GM12872 (cell line): Measurements from ENCODE around the gene CRP.

ENCODE experiments used
- TF ChIP-seq, protein P1 (sequence below): IDR thresholded peaks from 3 replicates; pipeline ENCODE4 v1.5.1; 2011; ENCODE audit warnings: low read depth, mild to moderate bottlenecking, low read length, moderate library complexity; ENCODE audit not compliant: insufficient read depth

CRP gene

DNA sequence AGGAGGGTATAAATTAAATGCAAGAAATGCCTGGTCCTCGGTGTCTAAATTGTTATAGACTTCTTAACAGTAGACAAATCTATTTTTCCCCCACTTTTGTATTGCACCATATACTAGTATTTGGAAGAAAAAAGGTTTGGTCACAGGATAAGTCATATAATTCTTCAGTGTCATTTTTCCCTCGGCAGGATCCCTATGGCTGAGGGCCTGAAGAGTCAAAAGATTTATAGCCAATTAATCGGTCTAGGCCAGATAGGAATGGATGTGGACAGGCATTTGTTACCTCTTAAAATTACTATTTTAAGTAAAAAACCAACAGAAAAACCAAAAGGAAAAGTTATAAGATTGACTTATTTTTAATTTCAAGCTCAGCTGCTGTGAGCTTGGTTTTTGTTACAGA is 45.6 kb downstream of the CRP start:
- TF ChIP-seq, protein P1, sequence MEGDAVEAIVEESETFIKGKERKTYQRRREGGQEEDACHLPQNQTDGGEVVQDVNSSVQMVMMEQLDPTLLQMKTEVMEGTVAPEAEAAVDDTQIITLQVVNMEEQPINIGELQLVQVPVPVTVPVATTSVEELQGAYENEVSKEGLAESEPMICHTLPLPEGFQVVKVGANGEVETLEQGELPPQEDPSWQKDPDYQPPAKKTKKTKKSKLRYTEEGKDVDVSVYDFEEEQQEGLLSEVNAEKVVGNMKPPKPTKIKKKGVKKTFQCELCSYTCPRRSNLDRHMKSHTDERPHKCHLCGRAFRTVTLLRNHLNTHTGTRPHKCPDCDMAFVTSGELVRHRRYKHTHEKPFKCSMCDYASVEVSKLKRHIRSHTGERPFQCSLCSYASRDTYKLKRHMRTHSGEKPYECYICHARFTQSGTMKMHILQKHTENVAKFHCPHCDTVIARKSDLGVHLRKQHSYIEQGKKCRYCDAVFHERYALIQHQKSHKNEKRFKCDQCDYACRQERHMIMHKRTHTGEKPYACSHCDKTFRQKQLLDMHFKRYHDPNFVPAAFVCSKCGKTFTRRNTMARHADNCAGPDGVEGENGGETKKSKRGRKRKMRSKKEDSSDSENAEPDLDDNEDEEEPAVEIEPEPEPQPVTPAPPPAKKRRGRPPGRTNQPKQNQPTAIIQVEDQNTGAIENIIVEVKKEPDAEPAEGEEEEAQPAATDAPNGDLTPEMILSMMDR = no peak

- TF ChIP-seq, protein P1 = no peak
These were observed 50.1 kb downstream of the CRP start for GRCh38 chr1:159664247-159664646.

DNA sequence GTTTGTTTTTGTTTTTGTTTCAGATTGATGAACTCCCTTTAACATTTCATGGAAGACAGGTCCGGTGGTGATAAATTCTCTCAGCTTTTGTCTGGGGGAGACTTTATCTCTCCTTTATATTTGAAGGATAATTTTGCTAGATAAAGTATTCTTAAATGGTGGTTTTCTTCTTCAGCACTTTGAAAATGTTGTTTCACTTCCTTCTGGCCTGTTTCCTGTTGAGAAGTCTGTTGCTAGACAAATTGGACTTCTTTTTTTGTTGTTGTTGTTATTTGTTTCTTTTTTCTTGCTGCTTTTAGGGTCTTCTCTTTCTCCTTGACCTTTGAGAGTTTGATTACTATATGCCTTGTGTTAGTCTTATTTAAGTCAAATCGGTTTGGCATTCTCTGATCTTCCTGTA is 50.8 kb downstream of the CRP start:
- TF ChIP-seq, protein P1 = no peak
